HAP-1 (cell line): ENCODE results near the gene SPTLC2.

ENCODE experiments used
- DNase-seq, 2 experiments: peaks; one replicate each; pipeline ENCODE4 v3.0.0-alpha.2; 2016 to 2020; ENCODE audit warnings: low spot score in 2 of 2
- H3K27me3 ChIP-seq: fragments of 250-450 bp; sonication (Bioruptor Pico); 2 replicates; pipeline ENCODE4 v1.5.1; 2020; ENCODE audit warnings: low read depth, mild to moderate bottlenecking, moderate library complexity
- H3K36me3 ChIP-seq: fragments of 250-450 bp; sonication (Bioruptor Pico); replicated peaks from 2 replicates; pipeline ENCODE4 v1.5.1; 2020; ENCODE audit warnings: mild to moderate bottlenecking
- H3K4me1 ChIP-seq: fragments of 250-450 bp; sonication (Bioruptor Pico); 2 replicates; pipeline ENCODE4 v1.5.1; 2020; ENCODE audit warnings: mild to moderate bottlenecking
- H3K4me3 ChIP-seq: fragments of 250-450 bp; sonication (Bioruptor Pico); 2 replicates; pipeline ENCODE4 v1.5.1; 2020; ENCODE audit warnings: mild to moderate bottlenecking, moderate library complexity
- H3K9me3 ChIP-seq: fragments of 250-450 bp; sonication (Bioruptor Pico); 2 replicates; pipeline ENCODE4 v1.5.1; 2020; ENCODE audit warnings: mild to moderate bottlenecking, moderate library complexity
- in situ Hi-C: fragments of 300-500 bp; cut with MboI; formaldehyde crosslinking; loops from 3 replicates; pipeline ENCODE4 v1.14.3; 2020; ENCODE audit warnings: low sequenced_read_pairs, inconsistent platforms, mixed read lengths

The SPTLC2 gene

DNA sequence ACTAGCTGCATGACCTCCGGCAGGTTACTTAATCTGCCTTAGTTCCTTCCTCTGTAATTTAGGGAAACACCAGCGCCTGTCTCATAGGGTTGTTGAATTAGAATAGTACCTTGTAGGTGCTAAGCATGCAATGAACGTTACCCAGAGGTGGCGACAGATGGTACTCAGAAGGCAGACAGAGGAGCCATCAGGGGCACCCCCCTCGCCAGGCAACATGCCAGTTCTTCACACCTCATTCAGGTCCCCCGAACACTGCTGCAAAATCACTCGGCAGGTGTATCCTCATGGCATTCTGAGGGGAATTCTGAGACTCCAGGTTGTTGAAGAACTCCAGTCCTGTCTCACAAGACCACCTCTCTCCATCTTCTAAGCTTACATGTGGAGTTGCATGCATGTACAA lies 127.9 kb downstream of the SPTLC2 start:
- Histone ChIP-seq H3K4me1 (no peaks in the 10 kb centered on the region), H3K4me3 (no peak overlapping the region), H3K9me3 (no peaks in the 10 kb centered on the region), H3K27me3 (no peaks in the 10 kb centered on the region), H3K36me3 (no peaks in the 10 kb centered on the region)
- no peak for DNase-seq
- in situ Hi-C loops: no loop called here

DNA sequence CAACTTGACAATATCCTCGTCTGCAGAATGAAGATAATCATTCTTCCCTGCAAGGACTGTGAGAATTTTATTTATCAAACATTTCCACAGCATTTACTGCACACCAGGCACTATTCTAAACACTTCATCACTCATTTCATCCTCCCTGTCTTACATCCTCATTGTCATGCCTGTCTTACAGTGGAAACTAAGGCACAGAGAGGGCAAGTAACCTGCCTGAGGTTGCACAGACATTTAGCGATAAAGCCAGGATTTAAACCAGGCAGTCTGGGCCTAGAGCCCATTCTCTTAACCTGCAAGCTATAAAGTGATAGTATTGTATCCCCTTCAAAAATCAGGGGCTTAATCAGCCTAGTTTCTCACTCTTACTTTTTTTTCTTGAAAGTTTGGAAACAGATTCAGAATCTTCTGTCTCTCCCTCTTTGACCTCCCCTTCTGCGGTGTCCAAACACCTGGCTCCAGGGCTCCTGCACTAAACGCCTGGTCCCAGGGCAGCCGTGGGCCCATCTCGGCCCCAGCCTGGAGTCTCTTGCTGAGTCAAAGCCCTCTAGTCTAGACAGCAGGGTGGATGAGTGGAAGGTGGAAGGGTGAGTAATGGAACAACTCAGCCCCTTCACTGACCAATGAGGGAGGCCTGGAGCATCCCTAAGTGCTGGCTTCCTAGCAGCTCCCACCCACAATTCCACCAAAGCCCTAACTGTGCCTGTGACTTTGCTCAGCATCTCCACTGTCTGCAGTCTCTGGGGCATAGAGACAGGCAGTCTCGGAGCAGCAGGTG lies 130.3 kb downstream of the SPTLC2 start:
- Histone ChIP-seq H3K27me3 (no peaks in the 10 kb centered on the region), H3K4me3 (no peak overlapping the region), H3K4me1 (no peaks in the 10 kb centered on the region), H3K9me3 (no peaks in the 10 kb centered on the region), H3K36me3 (no peaks in the 10 kb centered on the region)
- in situ Hi-C loops: no loop called here
- no peak for DNase-seq

DNA sequence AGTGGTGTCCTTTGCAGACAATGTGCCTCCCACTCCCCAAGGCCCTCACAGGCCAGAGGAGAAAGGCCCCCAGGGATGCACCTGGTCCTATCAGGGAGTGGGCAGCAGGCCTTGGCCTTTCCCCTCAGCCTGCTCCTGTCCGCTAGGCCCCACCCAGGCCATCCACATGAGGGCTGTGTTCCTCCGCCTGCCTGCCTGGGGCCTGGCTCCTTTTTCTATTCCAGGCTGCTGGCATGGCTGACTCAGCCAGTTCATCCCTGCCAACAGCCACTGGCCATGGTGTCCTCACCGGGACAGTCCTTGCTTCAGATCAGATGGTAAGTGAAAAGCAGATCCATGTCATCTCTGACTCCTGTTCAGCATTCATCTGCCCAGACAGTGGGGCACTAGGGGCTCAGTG lies 131.2 kb downstream of the SPTLC2 start:
- Histone ChIP-seq H3K9me3 (no peaks in the 10 kb centered on the region), H3K4me3 (no peak overlapping the region), H3K27me3 (no peaks in the 10 kb centered on the region), H3K36me3 (no peaks in the 10 kb centered on the region), H3K4me1 (no peaks in the 10 kb centered on the region)
- in situ Hi-C loops: no loop called here
- DNase-seq: no peak

GRCh38 chr14:77482422-77482821 lies 134.0 kb downstream of the SPTLC2 start:
- no peaks in the 10 kb centered on the region for H3K9me3 ChIP-seq
- no peak for DNase-seq
- no peaks in the 10 kb centered on the region for H3K36me3 ChIP-seq
- no peaks in the 10 kb centered on the region for H3K4me1 ChIP-seq
- H3K4me3 ChIP-seq: no peak overlapping the region
- no peaks in the 10 kb centered on the region for H3K27me3 ChIP-seq
- in situ Hi-C loops: no loop called here

- Histone ChIP-seq H3K4me3 (no peak overlapping the region), H3K9me3 (no peaks in the 10 kb centered on the region), H3K27me3 (no peaks in the 10 kb centered on the region), H3K4me1 (no peaks in the 10 kb centered on the region), H3K36me3 (no peaks in the 10 kb centered on the region)
- in situ Hi-C loops: no loop called here
- DNase-seq: no peak
These were observed 137.6 kb downstream of the SPTLC2 start for GRCh38 chr14:77478796-77479195.

- in situ Hi-C loops: no loop called here
- H3K4me1 ChIP-seq: no peaks in the 10 kb centered on the region
- no peaks in the 10 kb centered on the region for H3K9me3 ChIP-seq
- no peak overlapping the region for H3K4me3 ChIP-seq
- H3K36me3 ChIP-seq: no peaks in the 10 kb centered on the region
- no peaks in the 10 kb centered on the region for H3K27me3 ChIP-seq
- DNase-seq: no peak
These were observed 138.4 kb downstream of the SPTLC2 start for GRCh38 chr14:77478029-77478428.

GRCh38 chr14:77475432-77476115 lies 140.9 kb downstream of the SPTLC2 start:
- Histone ChIP-seq H3K27me3 (no peaks in the 10 kb centered on the region), H3K4me3 (no peak overlapping the region), H3K9me3 (no peaks in the 10 kb centered on the region), H3K4me1 (peaks cover 3% of the 10 kb centered on the region; the same call in 1 of the 2 replicates), H3K36me3 (no peaks in the 10 kb centered on the region)
- DNase-seq: no peak
- in situ Hi-C loops: no loop called here

DNA sequence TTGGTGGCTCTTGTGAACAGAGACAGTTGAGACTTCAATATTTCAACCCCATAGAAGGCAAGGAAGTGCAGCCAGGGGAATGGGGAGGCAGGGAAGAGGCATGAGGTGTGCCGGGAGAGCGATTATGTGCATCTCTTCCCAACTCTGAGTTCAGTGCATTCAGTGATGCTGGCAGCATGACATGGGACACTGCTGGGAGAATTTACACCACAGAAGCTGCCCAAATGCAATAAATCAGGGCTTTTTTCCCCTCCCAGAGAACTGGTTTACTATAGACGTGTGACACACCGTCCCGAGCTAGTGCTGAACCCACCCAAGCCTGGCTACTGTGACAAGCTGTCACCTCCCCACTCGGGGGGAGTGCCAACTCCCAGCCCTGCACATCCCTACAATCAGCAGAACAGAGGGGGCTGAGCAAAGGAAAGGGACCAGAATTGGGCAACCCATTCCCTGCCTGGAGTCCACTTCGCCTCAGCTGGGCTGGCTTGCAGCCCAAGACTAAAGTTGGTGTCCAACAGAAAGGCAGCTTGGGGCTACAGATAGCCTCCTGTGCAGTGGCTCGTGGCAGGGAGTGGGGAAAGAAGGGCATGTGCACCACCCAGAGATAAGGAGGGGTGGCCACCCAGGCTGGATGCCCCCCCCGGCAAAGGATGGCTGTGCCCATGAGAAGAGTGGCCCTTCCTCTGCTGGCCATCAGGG lies 141.8 kb downstream of the SPTLC2 start:
- H3K4me3 ChIP-seq: no peak overlapping the region
- peaks cover 3% of the 10 kb centered on the region; the same call in 1 of the 2 replicates for H3K4me1 ChIP-seq
- H3K9me3 ChIP-seq: no peaks in the 10 kb centered on the region
- H3K27me3 ChIP-seq: no peaks in the 10 kb centered on the region
- in situ Hi-C loops: no loop called here
- no peak for DNase-seq
- peaks cover 3% of the 10 kb centered on the region for H3K36me3 ChIP-seq

DNA sequence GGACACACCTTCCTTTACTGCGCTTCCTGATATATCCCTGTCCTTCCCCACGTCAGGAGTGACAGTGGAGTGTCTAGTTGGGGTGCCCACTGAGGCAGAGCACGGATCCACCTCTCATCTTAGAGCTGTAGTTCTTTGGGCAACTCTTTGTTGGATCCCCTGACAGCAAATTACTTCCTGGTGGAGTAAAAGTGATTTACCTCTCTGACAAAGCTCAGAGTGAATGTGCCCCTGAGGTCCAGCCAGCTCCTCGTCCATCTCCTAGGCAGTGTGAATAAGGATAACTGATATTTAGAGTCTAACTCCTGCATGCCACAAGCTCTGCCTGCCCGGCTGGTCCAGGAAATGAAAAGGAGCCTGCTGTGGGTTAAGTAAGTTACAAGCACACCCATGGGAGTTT lies 142.5 kb downstream of the SPTLC2 start:
- Histone ChIP-seq H3K9me3 (no peaks in the 10 kb centered on the region), H3K4me1 (peaks cover 3% of the 10 kb centered on the region; the same call in 1 of the 2 replicates), H3K36me3 (peaks cover 11% of the 10 kb centered on the region), H3K4me3 (no peak overlapping the region), H3K27me3 (no peaks in the 10 kb centered on the region)
- no peak for DNase-seq
- in situ Hi-C loops: no loop called here

DNA sequence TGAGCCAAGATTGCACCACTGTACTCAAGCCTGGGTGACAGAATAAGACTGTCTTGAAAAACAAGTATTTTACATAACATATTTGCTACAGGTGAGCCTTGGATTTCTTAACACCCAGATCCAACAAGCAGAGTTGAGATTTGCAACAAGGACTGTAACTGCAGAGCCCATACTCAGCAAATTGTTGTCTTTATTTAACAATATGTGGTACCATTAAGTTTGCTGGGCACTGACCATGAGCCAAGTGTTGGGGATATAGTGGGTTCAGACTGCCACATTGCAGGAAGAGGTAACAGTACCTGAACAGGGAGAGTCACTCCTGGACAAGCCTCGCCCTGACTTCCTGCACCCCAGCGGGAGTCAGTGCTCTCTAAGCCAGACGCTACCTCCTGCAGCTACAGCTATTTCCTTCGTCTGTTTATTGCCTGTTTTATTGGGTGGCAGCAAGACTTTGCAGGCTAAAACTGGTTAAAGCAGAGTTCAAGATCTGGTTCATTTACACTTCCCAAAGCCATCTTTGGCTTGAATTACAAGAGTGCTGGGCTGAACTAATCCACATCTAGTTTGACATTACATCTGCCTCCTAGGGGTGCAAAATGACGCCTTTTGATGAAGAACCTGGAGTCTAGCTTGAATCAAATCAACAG lies 146.1 kb downstream of the SPTLC2 start:
- no peaks in the 10 kb centered on the region for H3K9me3 ChIP-seq
- peaks cover 3% of the 10 kb centered on the region; the same call in 1 of the 2 replicates for H3K4me1 ChIP-seq
- H3K4me3 ChIP-seq: no peak overlapping the region
- in situ Hi-C loops: no loop called here
- H3K36me3 ChIP-seq: peaks cover 40% of the 10 kb centered on the region
- DNase-seq: no peak
- H3K27me3 ChIP-seq: no peaks in the 10 kb centered on the region

GRCh38 chr14:77469539-77469938 lies 146.9 kb downstream of the SPTLC2 start:
- peaks cover 3% of the 10 kb centered on the region; the same call in 1 of the 2 replicates for H3K4me1 ChIP-seq
- in situ Hi-C loops: no loop called here
- no peak for DNase-seq
- H3K9me3 ChIP-seq: no peaks in the 10 kb centered on the region
- H3K27me3 ChIP-seq: no peaks in the 10 kb centered on the region
- H3K4me3 ChIP-seq: no peak overlapping the region
- H3K36me3 ChIP-seq: peaks cover 48% of the 10 kb centered on the region

GRCh38 chr14:77469067-77469505 lies 147.4 kb downstream of the SPTLC2 start:
- no peaks in the 10 kb centered on the region for H3K27me3 ChIP-seq
- H3K36me3 ChIP-seq: peaks cover 52% of the 10 kb centered on the region
- H3K9me3 ChIP-seq: no peaks in the 10 kb centered on the region
- H3K4me3 ChIP-seq: no peak overlapping the region
- DNase-seq: no peak
- in situ Hi-C loops: no loop called here
- peaks cover 3% of the 10 kb centered on the region; the same call in 1 of the 2 replicates for H3K4me1 ChIP-seq

DNA sequence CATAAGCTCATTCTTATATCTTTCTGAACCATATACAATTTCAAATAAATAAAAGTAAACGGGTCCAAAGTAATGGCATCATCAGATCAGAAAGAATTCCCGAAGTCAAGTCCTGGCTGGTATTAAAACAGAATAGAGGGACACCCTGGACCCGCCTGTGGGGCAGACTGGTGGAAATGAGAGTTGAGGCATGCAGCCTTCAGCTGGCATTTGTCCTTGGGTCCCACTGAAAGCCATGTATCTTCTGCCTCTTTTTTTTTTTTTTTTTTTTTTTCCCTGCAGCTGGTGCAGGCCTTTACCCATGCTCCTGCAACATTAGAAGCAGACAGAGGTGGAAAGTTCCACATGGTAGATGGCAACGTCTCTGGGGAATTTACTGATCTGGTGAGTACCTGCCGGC lies 148.6 kb downstream of the SPTLC2 start:
- Histone ChIP-seq H3K27me3 (no peaks in the 10 kb centered on the region), H3K4me1 (peaks cover 3% of the 10 kb centered on the region; the same call in 1 of the 2 replicates), H3K36me3 (peaks cover 63% of the 10 kb centered on the region), H3K9me3 (no peaks in the 10 kb centered on the region), H3K4me3 (no peak overlapping the region)
- no peak for DNase-seq
- in situ Hi-C loops: no loop called here
